PC-3 (cell line): ENCODE data around the gene C12orf57. TPM values are rescaled to one million over a fixed set of nuclear protein-coding genes. Genes with fewer than 3 reads are reported as not detected.

Source experiments
- ATAC-seq: fragments of 200-7000 bp; cut with Tn5 transposase; 2 replicates; pipeline ENCODE4 v1.9.1; 2020; ENCODE audit warnings: mild to moderate bottlenecking, moderate library complexity
- BruUV-seq: library from RNA; stranded (reverse); fragments of 400-500 nt; replicated peaks from 2 replicates; lab custom pipeline; 2021; lab: Mats Ljungman, UMichigan
- CTCF ChIA-PET: fragments of 300-600 bp; sonication (Branson Sonifier 250); formaldehyde crosslinking; loops from one replicate; lab custom pipeline; 2022; ENCODE audit warnings: antibody characterized with exemption; lab: Charles Lee
- POLR2A ChIA-PET: fragments of 300-600 bp; sonication (Branson Sonifier 250); formaldehyde crosslinking; loops from one replicate; lab custom pipeline; 2022; ENCODE audit warnings: antibody characterized with exemption; ENCODE audit not compliant: unreplicated experiment; lab: Charles Lee
- DNase-seq: peaks from one replicate; pipeline ENCODE4 v3.0.0-alpha.2; 2015
- H2AFZ ChIP-seq: fragments of 300-600 bp; sonication (generic); 2 replicates; pipeline ENCODE4 v1.6.0; 2016; ENCODE audit warnings: antibody characterized with exemption, low read length
- H3F3A ChIP-seq: fragments of 300-600 bp; sonication (generic); one replicate; pipeline ENCODE4 v1.6.0; 2017; ENCODE audit warnings: antibody characterized with exemption, low read length, control low read depth, mild to moderate bottlenecking; ENCODE audit not compliant: unreplicated experiment
- H3K27ac ChIP-seq: fragments of 300-600 bp; sonication (generic); 2 replicates; pipeline ENCODE4 v1.5.1; 2016; ENCODE audit warnings: mild to moderate bottlenecking, low read length
- H3K27me3 ChIP-seq: fragments of 300-600 bp; sonication (generic); 2 replicates; pipeline ENCODE4 v1.6.1; 2016; ENCODE audit warnings: low read length, mixed read lengths
- H3K36me3 ChIP-seq: fragments of 300-600 bp; sonication (generic); 2 replicates; pipeline ENCODE4 v1.6.1; 2016; ENCODE audit warnings: low read depth, mixed run types, low read length, mixed read lengths
- H3K4me1 ChIP-seq: fragments of 300-600 bp; sonication (generic); 2 replicates; pipeline ENCODE4 v1.5.1; 2016; ENCODE audit warnings: low read length; ENCODE audit not compliant: insufficient read depth
- H3K4me2 ChIP-seq: fragments of 300-600 bp; sonication (generic); 2 replicates; pipeline ENCODE4 v1.6.0; 2016; ENCODE audit warnings: low read length
- H3K4me3 ChIP-seq: fragments of 300-600 bp; sonication (generic); 2 replicates; pipeline ENCODE4 v1.5.1; 2016; ENCODE audit warnings: mild to moderate bottlenecking, low read length, mixed read lengths
- H3K79me2 ChIP-seq: fragments of 300-600 bp; sonication (generic); 2 replicates; pipeline ENCODE4 v1.6.1; 2017; ENCODE audit warnings: low read length, mixed read lengths
- H3K9ac ChIP-seq: fragments of 300-600 bp; sonication (generic); 2 replicates; pipeline ENCODE4 v1.6.0; 2016; ENCODE audit warnings: mild to moderate bottlenecking, low read length
- H3K9me2 ChIP-seq: fragments of 300-600 bp; sonication (generic); replicated peaks from 2 replicates; pipeline ENCODE4 v1.6.1; 2016; ENCODE audit warnings: mixed run types, low read length, mixed read lengths
- H3K9me3 ChIP-seq: fragments of 300-600 bp; sonication (generic); 2 replicates; pipeline ENCODE4 v1.6.1; 2016; ENCODE audit warnings: low read length, mixed read lengths
- H4K20me1 ChIP-seq: fragments of 300-600 bp; sonication (generic); 2 replicates; pipeline ENCODE4 v1.6.1; 2016; ENCODE audit warnings: low read length, mixed read lengths
- CTCF ChIP-seq: fragments of 300-600 bp; sonication (generic); conservative IDR thresholded peaks from 2 replicates; pipeline ENCODE4 v1.5.1; 2017; ENCODE audit warnings: antibody characterized with exemption, low read depth, mild to moderate bottlenecking, low read length
- EZH2 ChIP-seq: fragments of 300-600 bp; sonication (generic); IDR thresholded peaks from one replicate; pipeline ENCODE4 v1.6.1; 2017; ENCODE audit warnings: antibody characterized with exemption, mild to moderate bottlenecking, low read length; ENCODE audit not compliant: unreplicated experiment
- EZH2phosphoT487 ChIP-seq: fragments of 300-600 bp; sonication (generic); IDR thresholded peaks from 2 replicates; pipeline ENCODE4 v1.6.1; 2018; ENCODE audit warnings: mild to moderate bottlenecking, antibody characterized with exemption, low read length, borderline replicate concordance
- intact Hi-C: fragments of 100-400 bp; cut with micrococcal nuclease; formaldehyde crosslinking; loops from 2 replicates; pipeline ENCODE4 v1.9.0; 2023
- total RNA-seq: library from RNA; depleted of rRNA; stranded (reverse); fragments of >200 nt; gene quantifications from 2 replicates; pipeline ENCODE4 v1.2.3, GENCODE V29; 2014

The C12orf57 gene
- total RNA-seq, 1 experiment from 2014 or later = 125 TPM

GRCh38 chr12:6953442-6954315, 9.9 kb downstream of the C12orf57 start:
- no peak overlapping the region for H2AFZ ChIP-seq
- no peak for ATAC-seq
- BruUV-seq = no TSS peak
- TF ChIP-seq CTCF (no peak), EZH2phosphoT487 (no peak), EZH2 (no peak)
- no peak for DNase-seq
- intact Hi-C loops = no loop called here
- no peak overlapping the region for H3K4me2 ChIP-seq
- POLR2A ChIA-PET = no interaction called here
- no peaks in the 10 kb centered on the region for H3K79me2 ChIP-seq
- CTCF ChIA-PET = no interaction called here
- H3K9me2 ChIP-seq = no peaks in the 10 kb centered on the region
- no peaks in the 10 kb centered on the region for H3F3A ChIP-seq
- H3K4me1 ChIP-seq = no peaks in the 10 kb centered on the region
- no peak overlapping the region for H3K9ac ChIP-seq
- no peaks in the 10 kb centered on the region for H4K20me1 ChIP-seq
- no peaks in the 10 kb centered on the region for H3K9me3 ChIP-seq
- H3K36me3 ChIP-seq = no peaks in the 10 kb centered on the region
- H3K27me3 ChIP-seq = no peaks in the 10 kb centered on the region
- H3K27ac ChIP-seq = no peak overlapping the region
- H3K4me3 ChIP-seq = no peak overlapping the region

GRCh38 chr12:6954316-6955107, 10.7 kb downstream of the C12orf57 start:
- Histone ChIP-seq H3K79me2 (no peaks in the 10 kb centered on the region), H3K9me3 (no peaks in the 10 kb centered on the region), H3K4me1 (no peaks in the 10 kb centered on the region), H4K20me1 (no peaks in the 10 kb centered on the region), H3K36me3 (no peaks in the 10 kb centered on the region), H3K4me2 (no peak overlapping the region), H3K9me2 (no peaks in the 10 kb centered on the region), H3F3A (no peaks in the 10 kb centered on the region), H3K27me3 (no peaks in the 10 kb centered on the region), H3K4me3 (no peak overlapping the region), H3K27ac (no peak overlapping the region), H3K9ac (no peak overlapping the region), H2AFZ (no peak overlapping the region)
- no TSS peak for BruUV-seq
- ATAC-seq = no peak
- no peak for DNase-seq
- no peak for TF ChIP-seq EZH2phosphoT487
- TF ChIP-seq EZH2 = no peak
- TF ChIP-seq CTCF = no peak
- ChIA-PET CTCF (no interaction called here), POLR2A (no interaction called here)
- intact Hi-C loops = no loop called here
